GM12864 (cell line): ENCODE data around the gene SLC39A10.

Source experiments
- DNase-seq: peaks from one replicate; pipeline ENCODE4 v3.0.0-alpha.2; 2011; ENCODE audit warnings: low read depth
- H3K4me3 ChIP-seq: 2 replicates; pipeline ENCODE4 v1.5.1; 2011; ENCODE audit warnings: mild to moderate bottlenecking, low read depth, low read length, control low read depth
- TF ChIP-seq, protein P1 (sequence below): IDR thresholded peaks from 2 replicates; pipeline ENCODE4 v1.5.1; 2011; ENCODE audit warnings: low read depth, mild to moderate bottlenecking, moderate library complexity, low read length, control low read depth, inconsistent platforms; ENCODE audit errors: missing control alignments

The SLC39A10 gene

DNA sequence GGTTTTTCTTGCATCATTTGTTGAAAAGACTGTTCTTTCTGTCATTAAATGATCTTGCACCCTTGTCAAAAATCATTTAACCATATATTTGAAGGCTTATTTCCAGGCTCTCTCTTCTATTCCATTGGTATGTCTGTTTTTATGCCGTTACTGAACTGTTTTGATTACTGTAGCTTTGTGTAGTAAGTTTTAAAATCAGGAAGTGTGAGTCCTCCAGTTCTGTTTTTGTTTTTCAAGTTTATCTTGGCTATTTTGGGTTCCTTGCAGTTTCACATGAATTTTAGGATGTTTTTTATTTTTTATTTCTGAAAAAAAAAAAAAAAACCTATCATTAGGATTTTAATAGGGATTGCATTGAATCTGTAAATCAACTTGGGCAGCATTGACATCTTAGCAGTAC is 39.0 kb downstream of the SLC39A10 start:
- H3K4me3 ChIP-seq = no peak overlapping the region
- TF ChIP-seq, protein P1, sequence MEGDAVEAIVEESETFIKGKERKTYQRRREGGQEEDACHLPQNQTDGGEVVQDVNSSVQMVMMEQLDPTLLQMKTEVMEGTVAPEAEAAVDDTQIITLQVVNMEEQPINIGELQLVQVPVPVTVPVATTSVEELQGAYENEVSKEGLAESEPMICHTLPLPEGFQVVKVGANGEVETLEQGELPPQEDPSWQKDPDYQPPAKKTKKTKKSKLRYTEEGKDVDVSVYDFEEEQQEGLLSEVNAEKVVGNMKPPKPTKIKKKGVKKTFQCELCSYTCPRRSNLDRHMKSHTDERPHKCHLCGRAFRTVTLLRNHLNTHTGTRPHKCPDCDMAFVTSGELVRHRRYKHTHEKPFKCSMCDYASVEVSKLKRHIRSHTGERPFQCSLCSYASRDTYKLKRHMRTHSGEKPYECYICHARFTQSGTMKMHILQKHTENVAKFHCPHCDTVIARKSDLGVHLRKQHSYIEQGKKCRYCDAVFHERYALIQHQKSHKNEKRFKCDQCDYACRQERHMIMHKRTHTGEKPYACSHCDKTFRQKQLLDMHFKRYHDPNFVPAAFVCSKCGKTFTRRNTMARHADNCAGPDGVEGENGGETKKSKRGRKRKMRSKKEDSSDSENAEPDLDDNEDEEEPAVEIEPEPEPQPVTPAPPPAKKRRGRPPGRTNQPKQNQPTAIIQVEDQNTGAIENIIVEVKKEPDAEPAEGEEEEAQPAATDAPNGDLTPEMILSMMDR = no peak
- DNase-seq = no peak

DNA sequence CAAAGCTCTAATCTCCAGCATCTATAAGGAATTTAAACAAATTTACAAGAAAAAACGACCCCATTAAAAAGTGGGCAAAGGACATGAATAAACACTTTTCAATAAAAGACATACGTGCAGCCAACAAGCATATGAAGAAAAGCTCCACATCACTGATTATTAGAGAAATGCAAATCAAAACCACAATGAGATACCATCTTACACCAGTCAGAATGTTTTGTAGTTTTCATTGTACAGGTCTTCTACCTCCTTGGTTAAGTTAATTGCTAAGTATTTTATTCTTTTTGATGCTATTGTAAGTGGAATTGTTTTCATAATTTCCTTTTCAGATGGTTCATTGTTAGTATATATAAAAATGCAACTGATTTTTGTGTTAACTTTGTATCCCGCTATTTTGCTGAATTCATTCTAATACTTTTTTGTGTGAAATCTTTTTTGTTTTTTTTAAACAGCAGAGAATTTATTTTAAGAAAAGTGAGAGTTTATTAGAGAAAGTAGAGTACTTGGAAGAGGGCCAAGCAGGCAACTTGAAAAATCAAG is 40.7 kb downstream of the SLC39A10 start:
- no peak overlapping the region for H3K4me3 ChIP-seq
- no peak for DNase-seq
- TF ChIP-seq, protein P1 = no peak

DNA sequence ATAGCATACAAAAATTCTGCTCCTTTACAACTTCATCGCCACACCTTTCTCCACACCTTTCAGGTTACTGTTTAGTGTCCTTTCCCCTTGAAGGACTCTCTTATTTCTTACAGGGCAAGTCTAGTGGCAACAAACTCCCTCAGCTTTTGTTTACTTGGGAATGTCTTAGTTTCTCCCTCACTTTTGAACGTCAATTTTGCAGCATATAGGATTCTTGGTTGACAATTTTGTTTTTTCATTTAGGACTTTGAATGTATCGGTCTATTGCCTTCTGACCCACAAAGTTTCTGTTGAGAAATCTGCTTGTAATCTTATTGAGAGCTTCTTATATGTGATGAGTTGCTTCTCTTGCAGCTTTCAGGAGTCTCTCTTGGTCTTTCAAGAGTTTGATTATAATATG is 43.5 kb downstream of the SLC39A10 start:
- TF ChIP-seq, protein P1 = no peak
- no peak for DNase-seq
- H3K4me3 ChIP-seq = no peak overlapping the region

DNA sequence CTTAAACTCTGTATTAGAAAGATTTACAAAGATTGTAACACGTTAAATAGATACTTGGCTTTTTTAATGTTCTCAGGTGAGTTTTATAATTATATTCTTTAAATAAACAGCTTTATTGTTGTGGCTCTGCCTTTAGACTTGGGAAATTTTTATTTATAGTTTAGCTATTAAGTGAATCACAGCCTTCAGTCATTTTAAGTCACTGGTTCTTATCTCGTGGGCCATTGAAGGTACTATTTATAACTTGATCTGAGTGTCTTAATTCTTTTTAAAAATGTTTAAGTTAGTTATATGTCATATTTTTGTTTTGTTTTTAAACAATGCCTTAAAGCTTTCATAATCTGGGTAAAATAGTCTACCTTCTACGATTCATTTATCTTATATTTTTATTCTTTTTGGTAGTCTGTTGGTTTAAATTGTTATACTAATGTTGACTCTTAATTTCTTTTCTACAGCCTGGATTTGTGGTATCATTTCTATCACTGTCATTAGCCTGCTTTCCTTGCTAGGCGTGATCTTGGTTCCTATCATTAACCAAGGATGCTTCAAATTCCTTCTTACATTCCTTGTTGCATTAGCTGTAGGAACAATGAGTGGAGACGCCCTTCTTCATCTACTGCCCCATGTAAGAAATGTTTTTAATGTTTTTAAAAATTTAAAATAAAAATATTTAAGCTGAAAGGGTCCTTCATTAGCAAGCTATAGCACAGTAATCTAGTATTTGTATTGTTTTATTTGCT is 49.3 kb downstream of the SLC39A10 start:
- no peak for DNase-seq
- TF ChIP-seq, protein P1 = no peak
- H3K4me3 ChIP-seq = no peak overlapping the region

DNA sequence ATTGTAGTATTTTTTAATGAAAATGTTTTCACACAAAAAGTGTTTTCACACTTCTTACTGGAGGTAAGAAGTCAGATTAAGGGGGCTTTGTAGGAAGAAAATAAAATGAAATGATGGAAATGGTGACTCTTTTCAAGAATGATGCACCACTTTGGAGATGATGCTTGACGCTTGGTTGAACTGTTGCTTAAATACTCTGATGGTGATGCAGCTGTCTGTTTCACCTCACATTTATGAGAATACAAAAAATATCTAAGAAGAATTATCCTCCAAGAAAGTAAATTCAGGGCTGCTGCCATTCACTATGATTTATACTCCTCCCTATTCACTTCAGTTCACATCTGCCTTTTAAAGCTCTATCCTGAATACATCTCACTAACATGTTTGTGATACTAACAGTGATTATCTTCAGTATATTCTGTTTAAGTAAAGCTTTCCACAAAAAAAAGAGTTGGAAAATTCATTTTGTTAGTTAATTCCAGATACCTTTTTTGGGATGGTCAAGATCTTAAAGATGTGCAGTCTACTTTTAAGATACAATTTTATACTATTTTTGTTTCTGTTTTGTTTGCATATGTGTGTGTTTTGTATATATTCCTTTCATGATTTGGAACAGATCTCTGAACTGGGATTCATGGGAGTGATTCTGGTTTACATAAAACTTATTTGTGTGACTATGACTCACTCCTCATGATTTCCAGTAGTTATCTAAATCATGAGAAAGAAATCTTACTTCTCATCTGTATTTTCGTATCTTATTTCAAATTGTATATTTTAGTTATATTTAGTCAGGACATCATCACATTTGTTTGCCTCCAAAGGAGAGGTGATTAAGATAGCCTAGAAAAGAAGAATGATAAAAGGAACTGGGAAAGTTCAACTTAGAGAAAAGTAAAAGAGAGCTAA is 53.1 kb downstream of the SLC39A10 start:
- TF ChIP-seq, protein P1 = no peak
- DNase-seq = no peak
- no peak overlapping the region for H3K4me3 ChIP-seq

DNA sequence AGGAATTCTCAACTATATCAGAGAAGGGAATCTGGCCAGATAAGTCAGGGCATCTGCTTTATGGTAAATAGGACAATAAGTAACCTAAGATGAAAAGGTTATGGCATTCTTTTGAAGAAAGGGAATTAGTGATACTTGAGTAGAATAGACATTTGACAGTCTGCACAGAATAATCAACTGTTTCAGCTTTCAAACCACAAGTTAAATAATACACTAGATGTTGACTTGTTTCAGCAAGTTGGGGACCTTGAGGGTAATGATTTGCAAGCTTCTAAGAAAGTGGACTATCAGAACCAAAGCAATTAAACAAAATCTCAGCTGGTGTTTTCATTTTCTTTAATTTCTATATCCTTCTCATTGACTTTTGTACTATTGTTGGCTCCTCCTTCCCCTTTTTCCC is 54.5 kb downstream of the SLC39A10 start:
- TF ChIP-seq, protein P1 = no peak
- DNase-seq = no peak
- H3K4me3 ChIP-seq = no peak overlapping the region
